ENCODE measurements around the gene ZNF106.

Gene ZNF106

GRCh38 chr15:42375941-42376340, 115.0 kb downstream of the ZNF106 start:
- no peak for DNase-seq (ENCODE audit: low read depth)
- TF ChIP-seq, protein P1, sequence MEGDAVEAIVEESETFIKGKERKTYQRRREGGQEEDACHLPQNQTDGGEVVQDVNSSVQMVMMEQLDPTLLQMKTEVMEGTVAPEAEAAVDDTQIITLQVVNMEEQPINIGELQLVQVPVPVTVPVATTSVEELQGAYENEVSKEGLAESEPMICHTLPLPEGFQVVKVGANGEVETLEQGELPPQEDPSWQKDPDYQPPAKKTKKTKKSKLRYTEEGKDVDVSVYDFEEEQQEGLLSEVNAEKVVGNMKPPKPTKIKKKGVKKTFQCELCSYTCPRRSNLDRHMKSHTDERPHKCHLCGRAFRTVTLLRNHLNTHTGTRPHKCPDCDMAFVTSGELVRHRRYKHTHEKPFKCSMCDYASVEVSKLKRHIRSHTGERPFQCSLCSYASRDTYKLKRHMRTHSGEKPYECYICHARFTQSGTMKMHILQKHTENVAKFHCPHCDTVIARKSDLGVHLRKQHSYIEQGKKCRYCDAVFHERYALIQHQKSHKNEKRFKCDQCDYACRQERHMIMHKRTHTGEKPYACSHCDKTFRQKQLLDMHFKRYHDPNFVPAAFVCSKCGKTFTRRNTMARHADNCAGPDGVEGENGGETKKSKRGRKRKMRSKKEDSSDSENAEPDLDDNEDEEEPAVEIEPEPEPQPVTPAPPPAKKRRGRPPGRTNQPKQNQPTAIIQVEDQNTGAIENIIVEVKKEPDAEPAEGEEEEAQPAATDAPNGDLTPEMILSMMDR (IDR thresholded peaks at IDR 0.05; ENCODE audit: insufficient read depth, low read depth, low read length, missing control alignments), result no peak

DNA sequence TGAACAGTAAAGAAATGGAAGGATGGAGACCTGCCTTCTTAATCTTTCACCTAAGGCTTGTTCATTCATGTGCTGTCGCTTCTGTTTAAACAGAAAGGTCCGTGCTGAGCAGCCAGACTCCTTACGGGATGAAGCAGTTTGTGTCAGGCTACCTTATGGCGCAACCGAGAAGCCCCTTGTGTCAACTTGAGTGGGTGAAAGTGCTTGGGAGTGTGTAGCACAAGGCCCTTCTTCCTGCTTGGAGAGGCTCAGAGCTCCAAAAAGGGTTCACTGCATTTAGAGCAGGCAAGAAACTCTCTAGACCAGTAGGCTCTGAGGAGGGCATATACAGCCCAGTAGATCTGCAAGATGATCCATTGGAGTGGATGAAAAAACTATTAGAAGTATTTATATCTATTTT, 115.7 kb downstream of the ZNF106 start:
- TF ChIP-seq, protein P1 (IDR thresholded peaks at IDR 0.05; ENCODE audit: insufficient read depth, low read depth, low read length, missing control alignments), result no peak
- DNase-seq (ENCODE audit: low read depth), result no peak
- no peak overlapping the region for H3K4me3 ChIP-seq (ENCODE audit: low read length)

More at GRCh38 chr15:42375941-42376340, 115.0 kb downstream of the ZNF106 start:
- H3K4me3 ChIP-seq (ENCODE audit: low read length), result no peak overlapping the region

GRCh38 chr15:42374810-42375209, 116.1 kb downstream of the ZNF106 start:
- H3K4me3 ChIP-seq (ENCODE audit: low read length), result no peak overlapping the region
- DNase-seq (ENCODE audit: low read depth), result no peak
- TF ChIP-seq, protein P1 (IDR thresholded peaks at IDR 0.05; ENCODE audit: insufficient read depth, low read depth, low read length, missing control alignments), result no peak

DNA sequence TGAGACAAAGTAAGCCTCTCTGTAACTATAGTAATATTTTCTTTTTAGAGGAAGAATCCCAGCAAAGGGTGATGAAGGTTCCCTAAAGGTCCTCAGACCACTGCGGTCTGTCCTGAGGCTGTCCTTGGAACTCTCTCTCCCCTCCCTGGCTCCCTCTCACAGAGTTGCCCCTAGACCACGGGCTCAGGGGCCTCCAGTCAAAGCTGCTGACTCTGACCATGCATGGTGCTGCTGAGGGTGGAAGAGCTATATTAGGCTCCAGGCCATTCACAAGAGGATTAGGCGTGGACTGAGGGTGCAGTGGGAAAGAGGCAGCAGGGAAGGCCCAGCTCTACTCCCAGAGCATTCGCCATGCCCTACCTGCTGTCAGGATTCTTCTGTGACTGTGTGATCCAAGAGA, 117.0 kb downstream of the ZNF106 start:
- TF ChIP-seq, protein P1 (IDR thresholded peaks at IDR 0.05; ENCODE audit: insufficient read depth, low read depth, low read length, missing control alignments), result no peak
- no peak overlapping the region for H3K4me3 ChIP-seq (ENCODE audit: low read length)
- DNase-seq (ENCODE audit: low read depth), result no peak

- TF ChIP-seq, protein P1 (IDR thresholded peaks at IDR 0.05; ENCODE audit: insufficient read depth, low read depth, low read length, missing control alignments), result no peak
- no peak overlapping the region for H3K4me3 ChIP-seq (ENCODE audit: low read length)
These were observed 117.7 kb downstream of the ZNF106 start for GRCh38 chr15:42373274-42373673.

DNA sequence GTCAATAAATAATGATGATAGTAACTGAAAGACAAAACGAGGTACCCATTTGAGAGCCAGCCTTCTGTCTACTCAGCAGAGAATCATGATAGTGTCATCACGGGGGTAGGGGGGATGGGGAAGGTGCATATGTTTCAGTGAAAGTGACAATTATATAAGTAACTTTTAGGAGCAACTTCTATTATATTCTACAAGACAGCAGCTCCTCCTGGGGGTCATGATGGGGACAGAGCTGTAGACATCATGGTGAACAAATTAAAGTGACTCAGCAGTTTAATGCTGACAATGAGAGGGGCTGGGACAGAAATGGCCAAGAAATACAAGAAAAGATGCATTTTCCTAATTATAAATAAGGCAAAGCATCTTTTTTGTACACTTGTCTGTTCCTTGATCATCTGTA, 119.8 kb downstream of the ZNF106 start:
- TF ChIP-seq, protein P1 (IDR thresholded peaks at IDR 0.05; ENCODE audit: insufficient read depth, low read depth, low read length, missing control alignments), result no peak
- DNase-seq (ENCODE audit: low read depth), result no peak
- no peak overlapping the region for H3K4me3 ChIP-seq (ENCODE audit: low read length)

More at GRCh38 chr15:42373274-42373673, 117.7 kb downstream of the ZNF106 start:
- DNase-seq (ENCODE audit: low read depth), result no peak

GRCh38 chr15:42368096-42368495, 122.8 kb downstream of the ZNF106 start:
- TF ChIP-seq, protein P1 (IDR thresholded peaks at IDR 0.05; ENCODE audit: insufficient read depth, low read depth, low read length, missing control alignments), result no peak
- no peak overlapping the region for H3K4me3 ChIP-seq (ENCODE audit: low read length)
- peak; percentile 21 for DNase-seq (ENCODE audit: low read depth)

All from epithelial cell of esophagus (primary cell).